Astrocyte of the spinal cord (primary cell): Measurements from ENCODE around the gene PIK3CG.
"Not testable (repeated sequence)": the region's sequence is repeated elsewhere in the genome, so short reads cannot be mapped to it uniquely, and the experiment has no call there.

Experiments used
- DNase-seq: peaks from one replicate; pipeline ENCODE4 v3.0.0; 2011; ENCODE audit warnings: low read depth, low spot score
- H3K4me3 ChIP-seq: 2 replicates; pipeline ENCODE4 v1.5.1; 2011; ENCODE audit warnings: low read depth, mild to moderate bottlenecking, low read length, moderate library complexity
- in situ Hi-C: cut with HindIII; loops from 2 replicates; pipeline ENCODE4 v1.10.0; 2017; ENCODE audit warnings: low sequenced_read_pairs
- TF ChIP-seq, protein P1 (sequence below): IDR thresholded peaks from 2 replicates; pipeline ENCODE4 v1.5.1; 2012; ENCODE audit warnings: low read depth, mild to moderate bottlenecking, low read length, inconsistent platforms

PIK3CG gene

DNA sequence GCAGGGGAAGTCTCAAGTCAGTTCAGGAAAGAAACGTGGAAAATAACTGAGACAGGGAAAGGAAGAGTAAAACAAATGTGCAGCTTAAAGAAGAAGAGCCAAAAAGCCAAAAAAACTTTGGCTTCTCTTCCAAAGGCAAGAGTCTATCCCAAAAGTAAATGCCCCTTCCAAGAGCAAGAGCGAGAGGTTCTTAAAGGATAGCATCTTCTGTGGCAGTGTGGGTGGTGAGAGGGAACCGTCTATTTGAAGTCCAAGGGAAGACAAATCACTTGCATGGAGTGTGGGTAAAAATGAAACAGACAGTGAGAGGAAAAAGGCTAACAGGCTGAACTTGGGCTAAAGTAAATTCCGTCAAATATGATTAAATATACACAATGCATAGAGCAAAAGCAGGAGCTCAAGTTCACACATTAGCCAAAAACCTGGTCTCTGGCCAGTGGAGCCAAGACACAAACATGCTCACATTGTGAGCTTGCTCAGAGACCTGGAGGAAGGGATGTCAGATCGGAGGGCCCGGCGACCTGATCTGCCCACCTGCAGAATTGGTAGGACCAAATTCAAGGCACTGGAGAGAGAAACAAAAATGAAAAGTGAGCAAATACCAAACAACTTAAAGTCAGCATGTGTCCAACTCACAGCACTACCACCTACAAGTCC lies 87.0 kb downstream of the PIK3CG start:
- no peak overlapping the region for H3K4me3 ChIP-seq
- in situ Hi-C loops, result no loop called here
- TF ChIP-seq, protein P1, sequence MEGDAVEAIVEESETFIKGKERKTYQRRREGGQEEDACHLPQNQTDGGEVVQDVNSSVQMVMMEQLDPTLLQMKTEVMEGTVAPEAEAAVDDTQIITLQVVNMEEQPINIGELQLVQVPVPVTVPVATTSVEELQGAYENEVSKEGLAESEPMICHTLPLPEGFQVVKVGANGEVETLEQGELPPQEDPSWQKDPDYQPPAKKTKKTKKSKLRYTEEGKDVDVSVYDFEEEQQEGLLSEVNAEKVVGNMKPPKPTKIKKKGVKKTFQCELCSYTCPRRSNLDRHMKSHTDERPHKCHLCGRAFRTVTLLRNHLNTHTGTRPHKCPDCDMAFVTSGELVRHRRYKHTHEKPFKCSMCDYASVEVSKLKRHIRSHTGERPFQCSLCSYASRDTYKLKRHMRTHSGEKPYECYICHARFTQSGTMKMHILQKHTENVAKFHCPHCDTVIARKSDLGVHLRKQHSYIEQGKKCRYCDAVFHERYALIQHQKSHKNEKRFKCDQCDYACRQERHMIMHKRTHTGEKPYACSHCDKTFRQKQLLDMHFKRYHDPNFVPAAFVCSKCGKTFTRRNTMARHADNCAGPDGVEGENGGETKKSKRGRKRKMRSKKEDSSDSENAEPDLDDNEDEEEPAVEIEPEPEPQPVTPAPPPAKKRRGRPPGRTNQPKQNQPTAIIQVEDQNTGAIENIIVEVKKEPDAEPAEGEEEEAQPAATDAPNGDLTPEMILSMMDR, result no peak

DNA sequence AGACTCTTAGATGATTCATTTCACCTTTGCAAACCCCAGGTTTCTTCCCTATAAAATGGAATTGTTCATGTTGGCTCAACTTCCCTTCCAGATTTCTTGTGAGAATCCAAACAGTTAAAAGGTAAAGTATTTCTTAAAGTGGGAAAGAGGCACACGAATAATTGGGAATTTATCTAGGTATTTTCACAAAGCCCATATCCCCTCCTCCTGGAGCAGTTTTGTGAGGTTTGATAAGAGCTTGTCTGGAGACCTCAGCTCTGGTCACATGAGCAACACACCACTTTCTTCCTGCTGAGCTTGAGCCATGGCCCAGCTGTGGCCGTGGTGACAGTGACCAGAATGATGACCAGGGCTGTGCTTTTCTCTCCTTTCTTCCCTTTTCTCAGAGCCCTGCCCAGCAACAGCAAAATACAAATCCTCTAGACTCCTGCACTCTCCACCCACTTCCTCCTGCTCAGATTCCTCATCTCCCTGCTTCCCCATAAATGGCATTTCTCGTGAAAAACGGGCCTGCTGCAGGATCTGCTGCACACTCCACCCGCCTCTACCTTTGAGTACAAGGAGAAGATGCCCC lies 87.7 kb downstream of the PIK3CG start:
- in situ Hi-C loops, result no loop called here
- DNase-seq, result no peak
- H3K4me3 ChIP-seq, result no peak overlapping the region
- TF ChIP-seq, protein P1, result no peak

More for the DNA sequence above, 87.0 kb downstream of the PIK3CG start:
- DNase-seq, result no peak

DNA sequence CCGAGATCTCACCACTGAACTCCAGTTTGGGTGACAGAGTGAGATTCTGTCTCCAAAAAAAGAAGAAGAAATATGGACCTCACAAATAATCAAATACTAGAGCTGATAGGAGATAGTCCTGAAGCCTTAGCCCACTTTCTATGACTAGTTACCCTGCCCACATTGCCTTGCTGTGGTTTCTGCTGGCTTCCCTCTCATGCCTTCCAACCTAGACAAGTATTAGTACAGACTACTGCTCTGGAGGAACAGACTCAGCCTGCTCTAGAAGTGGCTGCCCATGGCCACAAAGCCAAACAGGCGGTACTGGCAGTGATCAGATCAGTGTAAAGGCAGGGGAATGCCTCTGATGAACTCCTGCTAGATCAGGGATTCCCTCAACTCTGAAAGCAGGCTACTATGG lies 89.8 kb downstream of the PIK3CG start:
- in situ Hi-C loops, result no loop called here
- TF ChIP-seq, protein P1, result no peak
- no peak for DNase-seq
- no peak overlapping the region for H3K4me3 ChIP-seq

DNA sequence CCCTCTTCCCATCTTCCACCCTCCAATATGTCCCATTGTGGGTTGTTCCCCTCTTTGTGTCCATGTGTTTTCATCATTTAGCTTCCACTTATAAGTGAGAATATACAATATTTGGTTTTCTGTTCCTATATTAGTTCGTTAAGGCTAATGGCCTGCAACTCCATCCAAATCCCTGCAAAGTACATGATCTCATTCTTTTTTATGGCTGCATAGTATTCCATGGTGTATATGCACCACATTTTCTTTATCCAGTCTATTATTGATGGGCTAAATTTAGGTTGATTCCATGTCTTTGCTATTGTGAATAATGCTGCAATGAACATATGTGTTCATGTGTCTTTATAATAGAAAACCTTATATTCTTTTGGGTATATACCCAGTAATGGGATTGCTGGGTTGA lies 90.8 kb downstream of the PIK3CG start:
- in situ Hi-C loops, DNase-seq, H3K4me3 ChIP-seq: not testable (repeated sequence)
